ENCODE data around the gene DYNC1LI2.

The DYNC1LI2 gene

DNA sequence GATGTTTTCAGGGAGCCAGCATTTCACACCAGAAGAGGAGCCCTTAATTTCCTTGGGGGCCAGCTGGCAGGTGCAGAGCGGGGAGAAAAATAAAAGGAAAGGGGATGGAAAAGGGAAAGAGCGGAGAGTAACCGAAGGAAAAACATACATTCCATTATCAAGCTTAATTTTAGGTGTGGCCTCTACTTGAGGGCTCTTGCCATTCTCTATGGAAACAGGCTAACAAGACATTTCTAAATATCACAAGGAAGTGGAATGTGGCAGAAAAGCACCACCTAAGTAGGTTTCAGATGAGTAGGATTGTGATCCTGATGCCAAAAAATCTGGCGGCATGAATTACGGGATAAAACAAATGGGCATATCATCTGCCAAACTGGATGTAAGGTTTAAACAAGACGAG, 970 bp upstream of the DYNC1LI2 start:
- Histone ChIP-seq H3K9me3 (ENCODE audit: insufficient read depth, low read depth, low read length) (no peaks in the 10 kb centered on the region), H3K9me2 (replicated peaks; ENCODE audit: low read depth, low read length) (no peaks in the 10 kb centered on the region), H3K9ac (ENCODE audit: low read depth, low read length, poor library complexity, severe bottlenecking) (peak overlapping the region; percentile 69), H2AFZ (ENCODE audit: low read length) (peak overlapping the region; percentile 99), H3K27me3 (ENCODE audit: insufficient read depth, low read length, poor library complexity, severe bottlenecking) (peaks cover 4% of the 10 kb centered on the region), H3K4me3 (ENCODE audit: low read length, poor library complexity, severe bottlenecking) (peak overlapping the region; percentile 87), H3K4me1 (ENCODE audit: insufficient read depth, low read length, poor library complexity, severe bottlenecking) (peaks cover 38% of the 10 kb centered on the region), H3F3A (ENCODE audit: low read depth) (no peaks in the 10 kb centered on the region), H3K4me2 (ENCODE audit: low read depth, low read length, poor library complexity, severe bottlenecking) (peak overlapping the region; percentile 98), H3K79me2 (ENCODE audit: insufficient read depth, low read length) (peaks cover 40% of the 10 kb centered on the region), H3K36me3 (ENCODE audit: insufficient read depth, low read length) (peaks cover 8% of the 10 kb centered on the region; the same call in 1 of the 2 replicates), H4K20me1 (ENCODE audit: insufficient read depth, low read length, poor library complexity, severe bottlenecking) (peaks cover 36% of the 10 kb centered on the region)
- TF ChIP-seq, protein P1, sequence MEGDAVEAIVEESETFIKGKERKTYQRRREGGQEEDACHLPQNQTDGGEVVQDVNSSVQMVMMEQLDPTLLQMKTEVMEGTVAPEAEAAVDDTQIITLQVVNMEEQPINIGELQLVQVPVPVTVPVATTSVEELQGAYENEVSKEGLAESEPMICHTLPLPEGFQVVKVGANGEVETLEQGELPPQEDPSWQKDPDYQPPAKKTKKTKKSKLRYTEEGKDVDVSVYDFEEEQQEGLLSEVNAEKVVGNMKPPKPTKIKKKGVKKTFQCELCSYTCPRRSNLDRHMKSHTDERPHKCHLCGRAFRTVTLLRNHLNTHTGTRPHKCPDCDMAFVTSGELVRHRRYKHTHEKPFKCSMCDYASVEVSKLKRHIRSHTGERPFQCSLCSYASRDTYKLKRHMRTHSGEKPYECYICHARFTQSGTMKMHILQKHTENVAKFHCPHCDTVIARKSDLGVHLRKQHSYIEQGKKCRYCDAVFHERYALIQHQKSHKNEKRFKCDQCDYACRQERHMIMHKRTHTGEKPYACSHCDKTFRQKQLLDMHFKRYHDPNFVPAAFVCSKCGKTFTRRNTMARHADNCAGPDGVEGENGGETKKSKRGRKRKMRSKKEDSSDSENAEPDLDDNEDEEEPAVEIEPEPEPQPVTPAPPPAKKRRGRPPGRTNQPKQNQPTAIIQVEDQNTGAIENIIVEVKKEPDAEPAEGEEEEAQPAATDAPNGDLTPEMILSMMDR (conservative IDR thresholded peaks at IDR 0.05; ENCODE audit: low read length): no peak
- no peak for TF ChIP-seq EZH2phosphoT487 (IDR thresholded peaks at IDR 0.05; ENCODE audit: borderline replicate concordance)

- Histone ChIP-seq H3K4me3 (ENCODE audit: low read length, poor library complexity, severe bottlenecking) (peak overlapping the region; percentile 87), H3K4me2 (ENCODE audit: low read depth, low read length, poor library complexity, severe bottlenecking) (peak overlapping the region; percentile 98), H3K27me3 (ENCODE audit: insufficient read depth, low read length, poor library complexity, severe bottlenecking) (peaks cover 4% of the 10 kb centered on the region), H3F3A (ENCODE audit: low read depth) (no peaks in the 10 kb centered on the region), H3K79me2 (ENCODE audit: insufficient read depth, low read length) (peaks cover 43% of the 10 kb centered on the region), H4K20me1 (ENCODE audit: insufficient read depth, low read length, poor library complexity, severe bottlenecking) (peaks cover 36% of the 10 kb centered on the region), H3K36me3 (ENCODE audit: insufficient read depth, low read length) (peaks cover 8% of the 10 kb centered on the region; the same call in 1 of the 2 replicates), H3K4me1 (ENCODE audit: insufficient read depth, low read length, poor library complexity, severe bottlenecking) (peaks cover 42% of the 10 kb centered on the region), H3K9me3 (ENCODE audit: insufficient read depth, low read depth, low read length) (no peaks in the 10 kb centered on the region), H3K9ac (ENCODE audit: low read depth, low read length, poor library complexity, severe bottlenecking) (peak overlapping the region; percentile 69), H2AFZ (ENCODE audit: low read length) (peak overlapping the region; percentile 99), H3K9me2 (replicated peaks; ENCODE audit: low read depth, low read length) (no peaks in the 10 kb centered on the region)
- TF ChIP-seq EZH2phosphoT487 (IDR thresholded peaks at IDR 0.05; ENCODE audit: borderline replicate concordance): no peak
- TF ChIP-seq, protein P1 (conservative IDR thresholded peaks at IDR 0.05; ENCODE audit: low read length): 0 out of 2 replicates have a peak, but pooled peaks have one; percentile 11
Measured at GRCh38 chr16:66751992-66752322, 548 bp upstream of the DYNC1LI2 start.

DNA sequence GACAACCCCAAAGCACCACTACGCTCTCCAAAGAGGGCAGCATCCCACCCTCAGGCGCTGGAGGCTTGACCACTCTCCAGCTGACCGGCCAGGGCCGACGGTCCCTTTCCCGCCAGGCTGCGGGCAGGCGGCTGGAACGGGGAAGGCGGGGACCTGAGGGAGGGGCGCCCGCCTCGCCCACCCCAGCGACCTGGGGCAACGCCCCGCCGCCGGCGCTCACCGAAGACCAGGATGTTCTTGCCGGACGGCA, 431 bp downstream of the DYNC1LI2 start:
- Histone ChIP-seq H3K9me2 (replicated peaks; ENCODE audit: low read depth, low read length) (no peaks in the 10 kb centered on the region), H3K36me3 (ENCODE audit: insufficient read depth, low read length) (peaks cover 8% of the 10 kb centered on the region; the same call in 1 of the 2 replicates), H3K4me2 (ENCODE audit: low read depth, low read length, poor library complexity, severe bottlenecking) (peak overlapping the region; percentile 99), H3K4me3 (ENCODE audit: low read length, poor library complexity, severe bottlenecking) (peak overlapping the region; percentile 87), H3K27me3 (ENCODE audit: insufficient read depth, low read length, poor library complexity, severe bottlenecking) (peaks cover 4% of the 10 kb centered on the region), H3K79me2 (ENCODE audit: insufficient read depth, low read length) (peaks cover 49% of the 10 kb centered on the region), H3F3A (ENCODE audit: low read depth) (no peaks in the 10 kb centered on the region), H4K20me1 (ENCODE audit: insufficient read depth, low read length, poor library complexity, severe bottlenecking) (peaks cover 43% of the 10 kb centered on the region), H3K9me3 (ENCODE audit: insufficient read depth, low read depth, low read length) (no peaks in the 10 kb centered on the region), H2AFZ (ENCODE audit: low read length) (peak overlapping the region; percentile 84), H3K9ac (ENCODE audit: low read depth, low read length, poor library complexity, severe bottlenecking) (peak overlapping the region; percentile 97), H3K4me1 (ENCODE audit: insufficient read depth, low read length, poor library complexity, severe bottlenecking) (peaks cover 52% of the 10 kb centered on the region)
- TF ChIP-seq, protein P1 (conservative IDR thresholded peaks at IDR 0.05; ENCODE audit: low read length): no peak
- no peak for TF ChIP-seq EZH2phosphoT487 (IDR thresholded peaks at IDR 0.05; ENCODE audit: borderline replicate concordance)

Data from Loucy (cell line).